Coronary artery (tissue), 2 donors: ENCODE measurements around the gene MIDN.

Experiments used
- DNase-seq: peaks from one replicate; pipeline ENCODE4 v3.0.0-alpha.2; 2017; ENCODE audit warnings: low spot score
- H3K27ac ChIP-seq, 2 donors: fragments of 200-600 bp; sonication (generic); one replicate each; pipeline ENCODE4 v1.5.1; 2016 to 2019
- H3K4me3 ChIP-seq: fragments of 200-600 bp; sonication (generic); 2 replicates; pipeline ENCODE4 v1.5.1; 2016; ENCODE audit warnings: mild to moderate bottlenecking, moderate library complexity
- TF ChIP-seq, protein P1 (sequence below): fragments of 200-600 bp; sonication (generic); IDR thresholded peaks from one replicate; pipeline ENCODE4 v1.5.1; 2019; ENCODE audit warnings: antibody characterized with exemption

Gene MIDN

DNA sequence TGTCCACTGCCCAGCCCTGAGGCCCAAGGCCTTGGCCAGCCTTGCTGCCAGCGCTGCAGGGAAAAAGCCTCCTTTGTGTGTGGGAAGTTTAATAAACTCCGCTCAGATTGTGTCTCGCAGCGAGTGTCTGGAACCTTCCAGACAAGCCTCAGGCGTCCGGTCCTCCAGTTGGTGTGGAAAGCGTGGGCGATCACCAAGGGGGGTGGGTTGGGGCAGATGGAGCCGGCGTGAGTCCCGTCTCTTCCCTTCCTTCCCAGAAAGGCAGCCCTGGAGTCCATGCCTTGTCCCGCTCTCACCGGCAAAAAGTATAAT lies 38.2 kb upstream of the MIDN start:
- TF ChIP-seq, protein P1, sequence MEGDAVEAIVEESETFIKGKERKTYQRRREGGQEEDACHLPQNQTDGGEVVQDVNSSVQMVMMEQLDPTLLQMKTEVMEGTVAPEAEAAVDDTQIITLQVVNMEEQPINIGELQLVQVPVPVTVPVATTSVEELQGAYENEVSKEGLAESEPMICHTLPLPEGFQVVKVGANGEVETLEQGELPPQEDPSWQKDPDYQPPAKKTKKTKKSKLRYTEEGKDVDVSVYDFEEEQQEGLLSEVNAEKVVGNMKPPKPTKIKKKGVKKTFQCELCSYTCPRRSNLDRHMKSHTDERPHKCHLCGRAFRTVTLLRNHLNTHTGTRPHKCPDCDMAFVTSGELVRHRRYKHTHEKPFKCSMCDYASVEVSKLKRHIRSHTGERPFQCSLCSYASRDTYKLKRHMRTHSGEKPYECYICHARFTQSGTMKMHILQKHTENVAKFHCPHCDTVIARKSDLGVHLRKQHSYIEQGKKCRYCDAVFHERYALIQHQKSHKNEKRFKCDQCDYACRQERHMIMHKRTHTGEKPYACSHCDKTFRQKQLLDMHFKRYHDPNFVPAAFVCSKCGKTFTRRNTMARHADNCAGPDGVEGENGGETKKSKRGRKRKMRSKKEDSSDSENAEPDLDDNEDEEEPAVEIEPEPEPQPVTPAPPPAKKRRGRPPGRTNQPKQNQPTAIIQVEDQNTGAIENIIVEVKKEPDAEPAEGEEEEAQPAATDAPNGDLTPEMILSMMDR = no peak
- no peak for DNase-seq
- H3K4me3 ChIP-seq = no peak overlapping the region
- no peak overlapping the region for H3K27ac ChIP-seq

DNA sequence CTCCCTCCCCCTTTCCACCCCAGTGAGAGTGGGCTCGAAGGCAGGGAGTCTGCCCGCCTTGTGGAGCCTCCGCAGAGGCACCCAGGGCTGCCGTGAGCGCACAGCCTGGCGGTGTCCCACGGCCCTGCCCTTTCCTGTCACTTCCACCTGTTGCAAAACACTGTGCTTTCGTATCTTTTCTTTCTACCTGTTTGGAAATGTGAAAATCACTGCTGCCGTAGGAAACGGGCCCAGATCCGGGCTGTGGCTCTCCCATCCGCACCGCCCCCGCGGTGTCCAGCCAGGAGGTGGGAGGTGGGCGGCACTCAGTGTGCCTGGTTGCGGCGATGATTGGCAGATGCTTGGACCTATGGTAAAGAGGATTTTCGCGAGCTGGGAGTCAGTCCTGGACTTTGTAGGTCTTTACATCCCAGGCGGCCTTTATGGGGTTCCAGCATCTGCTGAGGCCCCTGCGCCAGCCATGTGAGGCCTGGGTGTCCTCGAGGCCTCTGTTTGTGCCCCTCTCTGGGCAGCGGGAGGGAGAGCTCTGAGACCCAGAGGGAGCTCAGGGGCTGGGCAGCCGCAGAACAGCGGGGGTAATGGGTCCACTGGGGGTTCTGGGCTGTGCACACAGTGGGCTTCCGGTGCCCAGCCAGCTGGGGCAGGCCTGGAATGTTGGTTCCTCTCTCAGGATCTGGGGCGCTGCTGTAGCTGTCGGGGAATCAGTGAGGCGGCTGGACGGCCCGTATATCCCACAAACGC lies 36.7 kb upstream of the MIDN start:
- Histone ChIP-seq H3K4me3 (no peak overlapping the region), H3K27ac (no peak overlapping the region)
- peak; percentile 70 for DNase-seq
- TF ChIP-seq, protein P1 = no peak

DNA sequence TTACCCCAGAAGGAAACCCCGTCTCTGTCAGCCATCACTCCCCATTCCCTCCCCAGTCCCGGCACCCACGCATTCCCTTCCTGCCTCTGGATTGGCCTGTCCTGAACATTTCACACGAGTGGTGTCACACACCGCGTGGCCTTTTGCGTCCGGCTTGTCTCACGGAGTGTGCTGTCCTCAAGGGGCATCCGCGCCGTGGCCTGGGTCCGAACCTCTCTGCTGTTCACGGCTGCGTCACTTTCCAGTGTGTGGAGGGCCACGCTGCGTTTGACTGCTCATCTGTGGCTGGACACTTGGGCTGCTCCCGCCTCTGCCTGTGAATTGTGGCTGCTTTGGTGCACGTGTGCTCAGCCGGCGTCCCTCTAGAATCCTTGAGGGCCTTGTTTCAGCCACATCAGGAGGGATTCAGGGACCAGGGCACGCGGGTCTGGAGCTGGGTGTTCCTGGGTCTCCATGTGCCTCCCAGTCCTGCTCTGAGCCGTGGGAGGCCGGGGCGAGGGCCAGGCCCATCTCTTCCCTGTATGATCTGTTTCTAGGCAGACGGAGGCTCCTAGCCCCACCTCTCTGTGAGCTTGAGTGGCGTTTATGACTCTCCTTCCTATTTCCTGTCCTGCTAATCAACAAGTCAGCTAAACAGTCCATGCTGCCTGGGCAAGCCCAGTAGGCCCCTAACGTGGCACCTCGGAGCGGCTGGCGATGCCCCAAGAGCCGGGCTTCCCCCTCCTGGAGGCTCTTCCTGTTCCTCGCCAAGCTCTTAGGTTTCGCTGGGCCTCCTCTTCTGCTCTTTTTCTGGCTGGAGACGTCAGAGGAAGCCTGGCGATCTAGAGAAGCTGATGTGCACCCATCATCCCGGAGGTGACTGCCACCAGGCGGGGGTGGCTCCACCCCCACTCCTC lies 34.7 kb upstream of the MIDN start:
- peak; percentile 86 for DNase-seq
- H3K4me3 ChIP-seq = peak overlapping the region; percentile 37
- H3K27ac ChIP-seq = peak overlapping the region; percentile 82 to 93
- TF ChIP-seq, protein P1 = no peak

DNA sequence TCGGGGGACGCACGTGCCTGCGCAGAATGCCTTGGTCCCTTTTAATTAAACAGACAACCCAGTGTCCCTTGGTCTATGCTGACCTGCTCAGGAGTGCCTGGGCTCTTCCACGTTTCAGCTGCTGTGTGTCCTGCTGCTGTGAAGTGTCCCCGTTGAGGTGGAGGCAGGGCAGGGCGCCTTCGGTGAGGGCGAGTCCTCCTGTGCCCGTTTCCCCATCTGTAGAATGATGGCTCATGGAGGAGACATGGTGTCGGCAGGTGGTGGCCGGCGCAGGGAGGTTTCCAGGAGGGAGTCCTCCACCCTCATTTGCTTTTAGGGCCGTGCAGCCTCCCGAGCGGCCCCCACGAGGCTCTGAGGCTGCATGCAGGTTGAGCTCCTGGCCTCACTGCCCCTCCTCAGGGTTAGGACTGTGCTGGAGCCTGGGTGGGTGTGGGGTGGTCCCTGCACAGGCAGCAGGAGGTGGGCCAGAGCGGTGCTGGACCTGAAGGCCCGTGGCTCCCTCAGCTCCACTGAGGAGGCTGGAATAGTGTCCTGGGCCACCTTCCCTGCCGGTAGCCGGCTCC lies 34.0 kb upstream of the MIDN start:
- TF ChIP-seq, protein P1 = no peak
- H3K27ac ChIP-seq = peak overlapping the region; percentile 82 to 93
- H3K4me3 ChIP-seq = peak overlapping the region; percentile 37
- no peak for DNase-seq

DNA sequence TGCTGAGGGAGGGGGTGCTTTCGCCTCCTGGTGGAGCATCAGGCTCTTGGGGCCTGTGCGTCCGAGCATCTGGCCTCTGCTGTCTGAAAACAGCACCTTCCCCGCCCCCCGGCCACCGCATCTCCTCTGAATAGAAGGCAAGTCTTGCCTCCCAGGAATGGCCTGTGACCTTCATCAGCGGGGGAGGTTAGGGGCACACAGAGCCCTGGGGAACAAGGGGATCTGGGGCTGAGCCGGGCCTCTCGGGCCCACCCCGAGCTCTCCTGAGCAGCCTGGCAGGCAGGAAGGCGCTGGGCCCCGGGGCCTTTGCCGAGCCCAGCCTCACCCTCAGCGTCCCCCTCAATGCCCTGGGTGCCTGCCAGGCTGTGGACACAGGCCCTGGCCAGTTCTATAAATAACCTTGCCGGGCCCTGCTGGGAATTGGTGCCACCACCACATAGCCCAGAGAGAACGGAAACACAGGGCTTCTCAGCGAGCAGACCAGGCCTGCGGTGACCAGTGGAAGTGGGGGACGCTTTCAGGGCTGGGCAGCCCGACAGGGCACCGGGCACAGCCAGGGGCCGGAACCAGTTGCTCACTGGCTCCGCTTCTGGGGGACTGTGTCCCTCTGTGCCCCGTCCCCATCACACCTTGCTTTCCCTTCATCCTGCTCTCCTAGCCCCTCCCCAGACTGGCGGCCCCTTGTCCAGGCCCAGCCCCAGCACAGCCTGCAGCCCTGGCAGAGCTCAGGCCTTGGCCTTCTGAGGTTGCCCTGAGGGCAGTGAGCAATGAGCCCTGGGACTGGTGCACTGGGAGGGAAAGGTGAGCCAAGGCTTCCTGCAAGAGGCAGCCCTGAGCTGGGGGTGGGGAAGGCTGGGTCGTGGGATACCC lies 33.3 kb upstream of the MIDN start:
- peak overlapping the region; percentile 37 for H3K4me3 ChIP-seq

DNA sequence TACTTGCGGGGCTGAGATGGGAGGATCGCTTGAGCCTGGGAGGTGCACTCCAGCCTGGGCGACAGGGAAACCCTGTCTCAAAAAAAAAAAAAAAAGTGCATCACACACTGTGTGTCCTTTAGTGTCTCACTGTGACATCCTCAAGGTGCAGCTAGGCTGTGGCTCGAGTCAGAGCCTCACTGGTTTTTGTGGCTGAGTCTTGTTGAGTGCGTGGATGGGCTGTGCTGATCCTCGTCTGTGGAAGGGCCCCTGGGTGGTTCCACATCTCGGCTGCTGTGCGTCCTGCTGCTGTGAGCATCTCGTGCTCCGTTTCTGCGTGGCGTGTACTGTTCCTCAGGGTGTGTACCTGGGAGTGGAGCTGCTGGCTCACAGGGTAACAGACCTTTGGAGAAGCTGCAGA lies 31.6 kb upstream of the MIDN start:
- TF ChIP-seq, protein P1 = no peak
- DNase-seq = no peak
- H3K27ac ChIP-seq = peak overlapping the region; percentile 82 to 93
- H3K4me3 ChIP-seq = no peak overlapping the region

More for the DNA sequence above, 33.3 kb upstream of the MIDN start:
- H3K27ac ChIP-seq = peak overlapping the region; percentile 82 to 93
- DNase-seq = peak; percentile 93
- TF ChIP-seq, protein P1 = no peak
